Measurements from ENCODE around the gene OR52N5. TPM values are rescaled to one million over a fixed set of nuclear protein-coding genes. Genes with fewer than 3 reads are reported as not detected.

Gene OR52N5
- total and polyA plus RNA-seq, 4 experiments from 2014 or later = not detected

GRCh38 chr11:5726351-5726750 is 56.8 kb downstream of the OR52N5 start:
- POLR2A ChIA-PET (ENCODE audit: partially characterized antibody) = no interaction called here
- Mint-ChIP-seq H3K36me3 (peaks cover 0 to 6% of the 10 kb centered on the region in 2 donors), H3K9me3 (peaks cover 0 to 3% (median 0%) of the 10 kb centered on the region in 8 donors), H3K4me1 (no peaks in the 10 kb centered on the region), H3K4me3 (no peak overlapping the region), H3K27ac (no peak overlapping the region), H3K27me3 (peaks cover 0 to 1% of the 10 kb centered on the region in 2 donors)
- Histone ChIP-seq H3K27me3 (ENCODE audit: insufficient read depth, low read length) (no peaks in the 10 kb centered on the region), H3K9me3 (ENCODE audit: control insufficient read depth in 1 of 2, low read length in 2 of 2) (no peaks in the 10 kb centered on the region), H3K4me1 (ENCODE audit: insufficient read depth, low read length) (no peaks in the 10 kb centered on the region), H3K4me3 (ENCODE audit: low read length in 2 of 2) (no peak overlapping the region), H3K27ac (ENCODE audit: low read depth, low read length) (no peak overlapping the region), H3K36me3 (ENCODE audit: insufficient read depth, low read length) (no peaks in the 10 kb centered on the region)
- intact Hi-C loops (cut with micrococcal nuclease) = no loop called here
- CTCF ChIA-PET (ENCODE audit: partially characterized antibody) = interaction anchor here (1.5 kb wide), 1 partner anchor 42 kb away, joined by 6 read pairs; the partner anchor contains the start of gene TRIM5
- DNase-seq = no peak

Other genes starting within 250 kb of the OR52N5 start
- not detected for gene OR52H1, start 234.8 kb downstream of the OR52N5 start, total RNA-seq
- gene OR52H1, start 234.8 kb downstream of the OR52N5 start, polyA plus RNA-seq = not detected
- not detected for gene OR52B6, start 202.5 kb downstream of the OR52N5 start, total RNA-seq
- not detected for gene OR52B6, start 202.5 kb downstream of the OR52N5 start, polyA plus RNA-seq
- not detected for gene TRIM6, start 186.7 kb downstream of the OR52N5 start, total RNA-seq
- not detected for gene TRIM6, start 186.7 kb downstream of the OR52N5 start, polyA plus RNA-seq
- 10 to 100 TPM; 10.4 to 11.6 TPM for gene TRIM34, start 158.4 kb downstream of the OR52N5 start, total RNA-seq
- 10 to 100 TPM in 1 of 2 donors, 1 to 10 TPM in 1; 9.6 to 20.2 TPM for gene TRIM34, start 158.4 kb downstream of the OR52N5 start, polyA plus RNA-seq
- gene TRIM5, start 98.3 kb downstream of the OR52N5 start, total RNA-seq = 10 to 100 TPM; 33.9 to 35.5 TPM
- gene TRIM5, start 98.3 kb downstream of the OR52N5 start, polyA plus RNA-seq = 1 to 10 TPM; 9.1 to 9.5 TPM
- gene TRIM22, start 93.6 kb downstream of the OR52N5 start, total RNA-seq = 100 to 1,000 TPM; 349 to 353 TPM
- gene TRIM22, start 93.6 kb downstream of the OR52N5 start, polyA plus RNA-seq = 100 to 1,000 TPM; 187 to 190 TPM
- gene OR56B1, start 46.9 kb downstream of the OR52N5 start, total RNA-seq = under 1 TPM; 0.44 to 0.61 TPM
- under 1 TPM in 1 of 2 donors, not detected in 1; 0.20 TPM for gene OR56B1, start 46.9 kb downstream of the OR52N5 start, polyA plus RNA-seq
- 1 to 10 TPM; 1.6 to 2.2 TPM for gene OR52N4, start 29.1 kb downstream of the OR52N5 start, total RNA-seq
- under 1 TPM; 0.50 to 0.60 TPM for gene OR52N4, start 29.1 kb downstream of the OR52N5 start, polyA plus RNA-seq
- gene OR52N1, start 7.9 kb upstream of the OR52N5 start, total RNA-seq = not detected
- gene OR52N1, start 7.9 kb upstream of the OR52N5 start, polyA plus RNA-seq = not detected
- gene OR52N2, start 25.6 kb upstream of the OR52N5 start, total RNA-seq = not detected
- not detected for gene OR52N2, start 25.6 kb upstream of the OR52N5 start, polyA plus RNA-seq
- not detected for gene OR52E6, start 58.5 kb upstream of the OR52N5 start, total RNA-seq
- gene OR52E6, start 58.5 kb upstream of the OR52N5 start, polyA plus RNA-seq = not detected
- not detected for gene OR52E8, start 74.3 kb upstream of the OR52N5 start, total RNA-seq
- gene OR52E8, start 74.3 kb upstream of the OR52N5 start, polyA plus RNA-seq = not detected
- not detected for gene OR52E4, start 97.3 kb upstream of the OR52N5 start, total RNA-seq
- gene OR52E4, start 97.3 kb upstream of the OR52N5 start, polyA plus RNA-seq = not detected
- gene OR52E5, start 109.9 kb upstream of the OR52N5 start, total RNA-seq = not detected
- gene OR52E5, start 109.9 kb upstream of the OR52N5 start, polyA plus RNA-seq = not detected
- not detected for gene OR56A3, start 158.9 kb upstream of the OR52N5 start, total RNA-seq
- gene OR56A3, start 158.9 kb upstream of the OR52N5 start, polyA plus RNA-seq = not detected
- not detected for gene OR56A5, start 185.1 kb upstream of the OR52N5 start, total RNA-seq
- gene OR56A5, start 185.1 kb upstream of the OR52N5 start, polyA plus RNA-seq = not detected
- gene OR52L1, start 203.6 kb upstream of the OR52N5 start, total RNA-seq = not detected
- not detected for gene OR52L1, start 203.6 kb upstream of the OR52N5 start, polyA plus RNA-seq
- not detected for gene OR56A4, start 223.6 kb upstream of the OR52N5 start, total RNA-seq
- gene OR56A4, start 223.6 kb upstream of the OR52N5 start, polyA plus RNA-seq = not detected
- not detected for gene OR56A1, start 247.4 kb upstream of the OR52N5 start, total RNA-seq
- gene OR56A1, start 247.4 kb upstream of the OR52N5 start, polyA plus RNA-seq = not detected

All from CD4-positive, alpha-beta memory T cell (primary cell).